Stimulated activated CD8-positive, alpha-beta memory T cell treated with anti-CD3 and anti-CD28 coated beads, Interleukin-12 subunit alpha, Interleukin-12 subunit beta, amount 100 ng/mL, for 24 hours (primary cell): ENCODE measurements around the gene DOCK9.
"Not testable (repeated sequence)": the region's sequence is repeated elsewhere in the genome, so short reads cannot be mapped to it uniquely, and the experiment has no call there.

Source experiments
- DNase-seq: peaks from one replicate; pipeline ENCODE4 v3.0.0-alpha.2; 2020; ENCODE audit errors: extremely low read depth

DOCK9 gene

GRCh38 chr13:98918771-98919170, 59.1 kb downstream of the DOCK9 start:
- DNase-seq = no peak

- DNase-seq = no peak
Observed at GRCh38 chr13:98917116-98917515, 60.7 kb downstream of the DOCK9 start.

- no peak for DNase-seq
Observed at GRCh38 chr13:98916403-98916802, 61.5 kb downstream of the DOCK9 start.

- no peak for DNase-seq
Observed at GRCh38 chr13:98915981-98916380, 61.9 kb downstream of the DOCK9 start.

GRCh38 chr13:98915563-98915962, 62.3 kb downstream of the DOCK9 start:
- DNase-seq = no peak

- DNase-seq = no peak
Observed at GRCh38 chr13:98913741-98914140, 64.1 kb downstream of the DOCK9 start.

- no peak for DNase-seq
Observed at GRCh38 chr13:98912846-98913245, 65.0 kb downstream of the DOCK9 start.

GRCh38 chr13:98910501-98910951, 67.3 kb downstream of the DOCK9 start:
- no peak for DNase-seq

GRCh38 chr13:98909016-98909415, 68.8 kb downstream of the DOCK9 start:
- no peak for DNase-seq

- DNase-seq = no peak
Observed at GRCh38 chr13:98906746-98907502, 70.9 kb downstream of the DOCK9 start.

- DNase-seq = no peak
Observed at GRCh38 chr13:98905199-98905598, 72.7 kb downstream of the DOCK9 start.

GRCh38 chr13:98900442-98900841, 77.4 kb downstream of the DOCK9 start:
- DNase-seq = no peak

GRCh38 chr13:98897706-98898105, 80.2 kb downstream of the DOCK9 start:
- no peak for DNase-seq

- no peak for DNase-seq
Observed at GRCh38 chr13:98896868-98897144, 81.1 kb downstream of the DOCK9 start.

- DNase-seq = no peak
Observed at GRCh38 chr13:98896083-98896867, 81.6 kb downstream of the DOCK9 start.

- not testable (repeated sequence) for DNase-seq
Observed at GRCh38 chr13:98894814-98895213, 83.0 kb downstream of the DOCK9 start.

- DNase-seq = no peak
Observed at GRCh38 chr13:98893371-98893770, 84.5 kb downstream of the DOCK9 start.

GRCh38 chr13:98892821-98893220, 85.0 kb downstream of the DOCK9 start:
- no peak for DNase-seq

GRCh38 chr13:98892077-98892476, 85.8 kb downstream of the DOCK9 start:
- no peak for DNase-seq

- DNase-seq = no peak
Observed at GRCh38 chr13:98890925-98891324, 86.9 kb downstream of the DOCK9 start.

GRCh38 chr13:98890186-98890585, 87.7 kb downstream of the DOCK9 start:
- peak; percentile 10 for DNase-seq

GRCh38 chr13:98889419-98890085, 88.3 kb downstream of the DOCK9 start:
- no peak for DNase-seq

GRCh38 chr13:98888890-98889279, 89.0 kb downstream of the DOCK9 start:
- no peak for DNase-seq
